HEK293 (cell line): ENCODE measurements around the gene KCNK6.
A peak's percentile ranks its signal among the peaks of the same experiment; 100 is the strongest.

Source experiments
- CTCF ChIA-PET: fragments of 350-600 bp; formaldehyde crosslinking; extraction: SDS; loops from one replicate; lab custom pipeline; 2021; ENCODE audit warnings: antibody characterized with exemption; lab: Yijun Ruan, JAX
- POLR2A ChIA-PET: fragments of 300-600 bp; formaldehyde crosslinking; extraction: SDS; loops from one replicate; lab custom pipeline; 2020; ENCODE audit warnings: antibody characterized with exemption, inconsistent platforms; lab: Yijun Ruan, JAX
- H3K27ac ChIP-seq: fragments of 200-500 bp; sonication (Bioruptor generic); 2 replicates; pipeline ENCODE4 v1.5.1; 2014; ENCODE audit warnings: low read depth, low read length, control low read depth, inconsistent platforms; ENCODE audit errors: extremely low read depth
- H3K36me3 ChIP-seq, 2 experiments: fragments of 200-500 bp in 1 of 2; sonication (Bioruptor generic) in 1 of 2; 1 replicate in 1 of 2; 2 replicates in 1 of 2; pipeline ENCODE4 v1.5.1; 2014 to 2017; ENCODE audit warnings: inconsistent platforms in 2 of 2, low read length in 2 of 2; ENCODE audit not compliant: control insufficient read depth in 2 of 2, insufficient read depth in 1 of 2
- H3K4me1 ChIP-seq: fragments of 200-500 bp; sonication (Bioruptor generic); 2 replicates; pipeline ENCODE4 v1.5.1; 2014; ENCODE audit warnings: mild to moderate bottlenecking, low read length, inconsistent platforms; ENCODE audit not compliant: control insufficient read depth, insufficient read depth
- H3K4me3 ChIP-seq: 2 replicates; pipeline ENCODE4 v1.5.1; 2011; ENCODE audit warnings: low read depth, mild to moderate bottlenecking, control low read depth, low read length, moderate library complexity
- H3K9me3 ChIP-seq: fragments of 200-500 bp; sonication (Bioruptor generic); 2 replicates; pipeline ENCODE4 v1.5.1; 2014; ENCODE audit warnings: low read depth, low read length, inconsistent platforms; ENCODE audit not compliant: control insufficient read depth, insufficient read depth
- HIC1 ChIP-seq: fragments of 450-650 bp; formaldehyde crosslinking; IDR thresholded peaks from 2 replicates; pipeline ENCODE4 v1.5.1; 2016; ENCODE audit warnings: missing biosample characterization, missing genetic modification characterization
- IKZF3 ChIP-seq: fragments of 450-650 bp; IDR thresholded peaks from 2 replicates; pipeline ENCODE4 v1.5.0; 2018; ENCODE audit warnings: missing biosample characterization, mild to moderate bottlenecking, missing genetic modification characterization, moderate library complexity
- KLF7 ChIP-seq: fragments of 450-650 bp; formaldehyde crosslinking; IDR thresholded peaks from 2 replicates; pipeline ENCODE4 v1.5.1; 2016; ENCODE audit warnings: missing biosample characterization, missing genetic modification characterization, borderline replicate concordance
- MYNN ChIP-seq: fragments of 450-650 bp; formaldehyde crosslinking; IDR thresholded peaks from 2 replicates; pipeline ENCODE4 v1.5.1; 2016; ENCODE audit warnings: missing biosample characterization, missing genetic modification characterization, borderline replicate concordance
- OSR2 ChIP-seq: fragments of 450-650 bp; formaldehyde crosslinking; IDR thresholded peaks from 2 replicates; pipeline ENCODE4 v1.5.1; 2016; ENCODE audit warnings: missing biosample characterization, missing genetic modification characterization
- PRDM10 ChIP-seq: fragments of 450-650 bp; formaldehyde crosslinking; IDR thresholded peaks from 2 replicates; pipeline ENCODE4 v1.5.1; 2016; ENCODE audit warnings: missing biosample characterization, missing genetic modification characterization
- REPIN1 ChIP-seq: fragments of 450-650 bp; formaldehyde crosslinking; IDR thresholded peaks from 2 replicates; pipeline ENCODE4 v1.5.1; 2017; ENCODE audit warnings: missing biosample characterization, missing genetic modification characterization, low read depth
- YY1 ChIP-seq: fragments of 450-650 bp; formaldehyde crosslinking; IDR thresholded peaks from 2 replicates; pipeline ENCODE4 v1.5.1; 2018; ENCODE audit warnings: missing biosample characterization, missing genetic modification characterization
- ZBTB20 ChIP-seq: fragments of 450-650 bp; formaldehyde crosslinking; IDR thresholded peaks from 2 replicates; pipeline ENCODE4 v1.5.1; 2016; ENCODE audit warnings: missing biosample characterization, missing genetic modification characterization
- ZBTB21 ChIP-seq: fragments of 450-650 bp; formaldehyde crosslinking; IDR thresholded peaks from 2 replicates; pipeline ENCODE4 v1.5.1; 2017; ENCODE audit warnings: missing biosample characterization, missing genetic modification characterization
- ZNF292 ChIP-seq: fragments of 450-650 bp; formaldehyde crosslinking; IDR thresholded peaks from 2 replicates; pipeline ENCODE4 v1.5.1; 2016; ENCODE audit warnings: low read depth, missing biosample characterization, missing genetic modification characterization, borderline replicate concordance
- ZNF324 ChIP-seq: fragments of 450-650 bp; formaldehyde crosslinking; IDR thresholded peaks from 2 replicates; pipeline ENCODE4 v1.5.1; 2016; ENCODE audit warnings: missing biosample characterization, missing genetic modification characterization
- ZNF600 ChIP-seq: fragments of 450-650 bp; formaldehyde crosslinking; IDR thresholded peaks from 2 replicates; pipeline ENCODE4 v1.5.1; 2016; ENCODE audit warnings: missing biosample characterization, missing genetic modification characterization
- ZNF692 ChIP-seq: fragments of 450-650 bp; formaldehyde crosslinking; IDR thresholded peaks from 2 replicates; pipeline ENCODE4 v1.5.1; 2016; ENCODE audit warnings: missing biosample characterization, missing genetic modification characterization
- ZNF791 ChIP-seq: fragments of 450-650 bp; formaldehyde crosslinking; IDR thresholded peaks from 2 replicates; pipeline ENCODE4 v1.5.1; 2016; ENCODE audit warnings: missing biosample characterization, missing genetic modification characterization
- ZNF792 ChIP-seq: fragments of 450-650 bp; formaldehyde crosslinking; IDR thresholded peaks from 2 replicates; pipeline ENCODE4 v1.5.1; 2016; ENCODE audit warnings: missing biosample characterization, missing genetic modification characterization
- ZNF843 ChIP-seq: fragments of 450-650 bp; formaldehyde crosslinking; IDR thresholded peaks from 2 replicates; pipeline ENCODE4 v1.5.1; 2016; ENCODE audit warnings: missing biosample characterization, missing genetic modification characterization
- ZSCAN30 ChIP-seq: fragments of 450-650 bp; IDR thresholded peaks from 2 replicates; pipeline ENCODE4 v1.5.1; 2018; ENCODE audit warnings: missing biosample characterization, mild to moderate bottlenecking, missing genetic modification characterization, moderate library complexity
- TF ChIP-seq, protein P1 (sequence below): fragments of 450-650 bp; formaldehyde crosslinking; IDR thresholded peaks from 2 replicates; pipeline ENCODE4 v1.5.1; 2017; ENCODE audit warnings: missing biosample characterization, mild to moderate bottlenecking, missing genetic modification characterization, moderate library complexity
- TF ChIP-seq, protein P2 (sequence below): sonication (generic); formaldehyde crosslinking; IDR thresholded peaks from 2 replicates; pipeline ENCODE4 v1.8.1; 2022; ENCODE audit warnings: mild to moderate bottlenecking, moderate library complexity, missing genetic modification reagents
- TF ChIP-seq, protein P3 (sequence below): fragments of 450-650 bp; formaldehyde crosslinking; IDR thresholded peaks from 2 replicates; pipeline ENCODE4 v1.5.1; 2016; ENCODE audit warnings: missing biosample characterization, missing genetic modification characterization

KCNK6 gene

GRCh38 chr19:38361633-38362075 is 42.0 kb downstream of the KCNK6 start (continued):
- peak; percentile 69 for TF ChIP-seq OSR2 (tag by site-specific recombination)
- peak; percentile 76; the same call in 1 of the 2 replicates for TF ChIP-seq ZNF600 (tag by site-specific recombination)
- TF ChIP-seq, protein P1, sequence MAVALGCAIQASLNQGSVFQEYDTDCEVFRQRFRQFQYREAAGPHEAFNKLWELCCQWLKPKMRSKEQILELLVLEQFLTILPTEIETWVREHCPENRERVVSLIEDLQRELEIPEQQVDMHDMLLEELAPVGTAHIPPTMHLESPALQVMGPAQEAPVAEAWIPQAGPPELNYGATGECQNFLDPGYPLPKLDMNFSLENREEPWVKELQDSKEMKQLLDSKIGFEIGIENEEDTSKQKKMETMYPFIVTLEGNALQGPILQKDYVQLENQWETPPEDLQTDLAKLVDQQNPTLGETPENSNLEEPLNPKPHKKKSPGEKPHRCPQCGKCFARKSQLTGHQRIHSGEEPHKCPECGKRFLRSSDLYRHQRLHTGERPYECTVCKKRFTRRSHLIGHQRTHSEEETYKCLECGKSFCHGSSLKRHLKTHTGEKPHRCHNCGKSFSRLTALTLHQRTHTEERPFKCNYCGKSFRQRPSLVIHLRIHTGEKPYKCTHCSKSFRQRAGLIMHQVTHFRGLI (tag by site-specific recombination): peak; percentile 82; the same call in 1 of the 2 replicates
- no peak for TF ChIP-seq HIC1 (tag by site-specific recombination)
- no peak for TF ChIP-seq ZNF292

DNA sequence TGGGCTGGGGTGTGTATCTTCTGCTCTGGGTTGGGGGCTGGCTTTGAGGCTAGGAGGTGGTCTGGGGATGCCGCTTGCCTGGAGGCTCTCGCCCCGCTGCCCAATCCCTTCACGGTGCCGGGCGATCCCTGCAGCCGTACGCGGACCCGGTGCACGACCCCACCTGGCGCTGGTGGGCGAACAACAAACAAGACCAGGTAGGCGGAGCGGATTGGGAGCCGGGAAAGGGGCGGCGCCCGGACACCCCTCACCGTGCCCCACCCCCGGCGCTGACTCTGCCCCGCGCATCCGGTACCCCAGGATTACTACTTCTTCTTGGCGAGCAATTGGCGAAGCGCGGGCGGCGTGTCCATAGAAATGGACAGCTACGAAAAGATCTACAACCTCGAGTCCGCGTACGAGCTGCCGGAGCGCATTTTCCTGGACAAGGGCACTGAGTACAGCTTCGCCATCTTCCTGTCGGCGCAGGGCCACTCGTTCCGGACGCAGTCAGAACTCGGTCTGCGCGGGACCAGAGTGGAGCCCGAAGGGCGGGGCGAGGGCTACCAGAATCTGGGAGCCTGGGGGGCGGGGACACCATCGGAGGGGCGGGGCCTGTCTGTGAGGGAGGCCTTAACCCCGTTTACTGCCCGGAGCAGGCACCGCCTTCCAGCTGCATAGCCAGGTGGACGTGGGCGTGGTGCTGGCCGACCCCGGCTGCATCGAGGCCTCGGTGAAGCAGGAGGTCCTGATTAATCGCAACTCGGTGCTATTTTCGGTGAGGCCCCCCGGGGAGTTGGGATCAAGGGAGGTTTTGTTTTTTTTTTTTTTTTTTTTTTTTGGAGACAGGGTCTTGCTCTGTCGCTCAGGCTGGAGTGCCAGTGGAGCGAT is 42.7 kb downstream of the KCNK6 start:
- Histone ChIP-seq H3K27ac (peak overlapping the region; percentile 58), H3K4me1 (peaks cover 10% of the 10 kb centered on the region), H3K36me3 (no peaks in the 10 kb centered on the region; a peak in 1 of 3 replicates), H3K9me3 (no peaks in the 10 kb centered on the region), H3K4me3 (peak overlapping the region; percentile 55)
- ChIA-PET CTCF (interaction anchor here (0.6 to 1.4 kb wide), 8 partner anchors 12 to 1855 kb away, joined by 3 to 5 read pairs (median 4); partner anchors contain the start of genes CATSPERG, FAM98C and PSMD8), POLR2A (interaction anchor here (0.6 to 2.8 kb wide), 15 partner anchors 9 to 1040 kb away, joined by 3 to 49 read pairs (median 5); partner anchors contain the start of genes EIF3K, FAM98C, GGN and KCNK6)
- TF ChIP-seq IKZF3 (tag by site-specific recombination) (peak; percentile 41; the same call in 1 of the 2 replicates), ZNF692 (tag by site-specific recombination) (peak; percentile 65), ZNF791 (no peak), ZBTB20 (peak; percentile 92), ZNF792 (0 out of 2 replicates have a peak, but pooled peaks have one; percentile 77), ZBTB21 (tag by site-specific recombination) (peak; percentile 36; the same call in 1 of the 2 replicates), KLF7 (tag by site-specific recombination) (peak; percentile 49; the same call in 1 of the 2 replicates), ZNF843 (tag by site-specific recombination) (peak; percentile 33), ZNF324 (tag by site-specific recombination) (peak; percentile 30; the same call in 1 of the 2 replicates), PRDM10 (peak; percentile 86), REPIN1 (tag by site-specific recombination) (no peak), MYNN (tag by site-specific recombination) (0 out of 2 replicates have a peak, but pooled peaks have one; percentile 41), ZSCAN30 (tag by site-specific recombination) (0 out of 2 replicates have a peak, but pooled peaks have one; percentile 28), YY1 (peak; percentile 56; the same call in 1 of the 2 replicates)
- TF ChIP-seq, protein P2, sequence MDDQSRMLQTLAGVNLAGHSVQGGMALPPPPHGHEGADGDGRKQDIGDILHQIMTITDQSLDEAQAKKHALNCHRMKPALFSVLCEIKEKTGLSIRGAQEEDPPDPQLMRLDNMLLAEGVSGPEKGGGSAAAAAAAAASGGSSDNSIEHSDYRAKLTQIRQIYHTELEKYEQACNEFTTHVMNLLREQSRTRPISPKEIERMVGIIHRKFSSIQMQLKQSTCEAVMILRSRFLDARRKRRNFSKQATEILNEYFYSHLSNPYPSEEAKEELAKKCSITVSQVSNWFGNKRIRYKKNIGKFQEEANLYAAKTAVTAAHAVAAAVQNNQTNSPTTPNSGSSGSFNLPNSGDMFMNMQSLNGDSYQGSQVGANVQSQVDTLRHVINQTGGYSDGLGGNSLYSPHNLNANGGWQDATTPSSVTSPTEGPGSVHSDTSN: no peak; the same call in 1 of the 2 replicates
- TF ChIP-seq, protein P3, sequence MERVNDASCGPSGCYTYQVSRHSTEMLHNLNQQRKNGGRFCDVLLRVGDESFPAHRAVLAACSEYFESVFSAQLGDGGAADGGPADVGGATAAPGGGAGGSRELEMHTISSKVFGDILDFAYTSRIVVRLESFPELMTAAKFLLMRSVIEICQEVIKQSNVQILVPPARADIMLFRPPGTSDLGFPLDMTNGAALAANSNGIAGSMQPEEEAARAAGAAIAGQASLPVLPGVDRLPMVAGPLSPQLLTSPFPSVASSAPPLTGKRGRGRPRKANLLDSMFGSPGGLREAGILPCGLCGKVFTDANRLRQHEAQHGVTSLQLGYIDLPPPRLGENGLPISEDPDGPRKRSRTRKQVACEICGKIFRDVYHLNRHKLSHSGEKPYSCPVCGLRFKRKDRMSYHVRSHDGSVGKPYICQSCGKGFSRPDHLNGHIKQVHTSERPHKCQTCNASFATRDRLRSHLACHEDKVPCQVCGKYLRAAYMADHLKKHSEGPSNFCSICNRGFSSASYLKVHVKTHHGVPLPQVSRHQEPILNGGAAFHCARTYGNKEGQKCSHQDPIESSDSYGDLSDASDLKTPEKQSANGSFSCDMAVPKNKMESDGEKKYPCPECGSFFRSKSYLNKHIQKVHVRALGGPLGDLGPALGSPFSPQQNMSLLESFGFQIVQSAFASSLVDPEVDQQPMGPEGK: peak; percentile 94
